ENCODE results near the gene FAM174C.

DNA sequence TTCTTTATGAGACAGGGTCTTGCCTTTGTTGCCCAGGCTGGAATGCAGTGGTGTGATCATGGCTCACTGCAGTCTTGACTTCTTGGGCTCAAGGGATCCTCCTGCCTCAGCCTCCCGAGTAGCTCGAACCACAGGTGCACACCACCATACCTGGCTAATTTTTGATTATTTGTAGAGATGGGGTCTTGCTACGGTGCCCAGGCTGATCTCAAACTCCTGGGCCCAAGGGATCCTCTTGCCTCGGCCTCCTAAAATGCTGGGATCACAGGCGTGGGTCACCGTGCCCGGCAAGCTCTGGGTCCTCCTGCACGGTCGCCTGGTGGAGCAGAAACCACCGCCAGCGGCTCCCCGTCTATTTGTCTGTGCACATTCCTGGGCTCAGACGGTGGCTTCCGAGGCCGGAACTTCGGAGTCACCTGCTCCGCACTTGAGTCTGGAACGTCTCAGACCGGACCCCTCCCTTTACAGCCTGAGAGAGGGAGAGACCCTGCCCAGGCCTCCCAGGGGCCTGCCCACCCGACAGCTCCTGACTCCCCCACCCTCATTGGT is 32.5 kb downstream of the FAM174C start:
- TF ChIP-seq, protein P1, sequence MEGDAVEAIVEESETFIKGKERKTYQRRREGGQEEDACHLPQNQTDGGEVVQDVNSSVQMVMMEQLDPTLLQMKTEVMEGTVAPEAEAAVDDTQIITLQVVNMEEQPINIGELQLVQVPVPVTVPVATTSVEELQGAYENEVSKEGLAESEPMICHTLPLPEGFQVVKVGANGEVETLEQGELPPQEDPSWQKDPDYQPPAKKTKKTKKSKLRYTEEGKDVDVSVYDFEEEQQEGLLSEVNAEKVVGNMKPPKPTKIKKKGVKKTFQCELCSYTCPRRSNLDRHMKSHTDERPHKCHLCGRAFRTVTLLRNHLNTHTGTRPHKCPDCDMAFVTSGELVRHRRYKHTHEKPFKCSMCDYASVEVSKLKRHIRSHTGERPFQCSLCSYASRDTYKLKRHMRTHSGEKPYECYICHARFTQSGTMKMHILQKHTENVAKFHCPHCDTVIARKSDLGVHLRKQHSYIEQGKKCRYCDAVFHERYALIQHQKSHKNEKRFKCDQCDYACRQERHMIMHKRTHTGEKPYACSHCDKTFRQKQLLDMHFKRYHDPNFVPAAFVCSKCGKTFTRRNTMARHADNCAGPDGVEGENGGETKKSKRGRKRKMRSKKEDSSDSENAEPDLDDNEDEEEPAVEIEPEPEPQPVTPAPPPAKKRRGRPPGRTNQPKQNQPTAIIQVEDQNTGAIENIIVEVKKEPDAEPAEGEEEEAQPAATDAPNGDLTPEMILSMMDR (IDR thresholded peaks at IDR 0.05; ENCODE audit: low read depth, low read length): no peak
- no peak for TF ChIP-seq POLR2A (IDR thresholded peaks at IDR 0.05; ENCODE audit: extremely low read depth, insufficient read length)
- TF ChIP-seq, protein P2, sequence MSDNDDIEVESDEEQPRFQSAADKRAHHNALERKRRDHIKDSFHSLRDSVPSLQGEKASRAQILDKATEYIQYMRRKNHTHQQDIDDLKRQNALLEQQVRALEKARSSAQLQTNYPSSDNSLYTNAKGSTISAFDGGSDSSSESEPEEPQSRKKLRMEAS (IDR thresholded peaks at IDR 0.05; ENCODE audit: low read depth, low read length): no peak
- no peak for TF ChIP-seq MYC (IDR thresholded peaks at IDR 0.05; ENCODE audit: low read depth, low read length)

Data from NB4 (cell line).